Adrenal gland (tissue), 5 donors: ENCODE measurements around the gene ELOVL6.

Experiments used
- POLR2A ChIP-seq, 2 donors: fragments of 450-650 bp; IDR thresholded peaks; one replicate each; pipeline ENCODE4 v1.6.1; 2017; ENCODE audit warnings: antibody characterized with exemption in 2 of 2, mild to moderate bottlenecking in 2 of 2, moderate library complexity in 1 of 2
- TF ChIP-seq, protein P1 (sequence below), 6 experiments: fragments of 450-650 bp in 4 of 6; fragments of 200-600 bp in 2 of 6; sonication (generic) in 1 of 6; IDR thresholded peaks; 1 replicate in 5 of 6; 2 replicates in 1 of 6; pipeline versions ENCODE4 v1.5.1 to v1.8.0; 2016 to 2021; ENCODE audit warnings: antibody characterized with exemption in 6 of 6, mild to moderate bottlenecking in 2 of 6, moderate library complexity in 1 of 6
- donor health status: DM: no; HTN: no; CAD: no.

DNA sequence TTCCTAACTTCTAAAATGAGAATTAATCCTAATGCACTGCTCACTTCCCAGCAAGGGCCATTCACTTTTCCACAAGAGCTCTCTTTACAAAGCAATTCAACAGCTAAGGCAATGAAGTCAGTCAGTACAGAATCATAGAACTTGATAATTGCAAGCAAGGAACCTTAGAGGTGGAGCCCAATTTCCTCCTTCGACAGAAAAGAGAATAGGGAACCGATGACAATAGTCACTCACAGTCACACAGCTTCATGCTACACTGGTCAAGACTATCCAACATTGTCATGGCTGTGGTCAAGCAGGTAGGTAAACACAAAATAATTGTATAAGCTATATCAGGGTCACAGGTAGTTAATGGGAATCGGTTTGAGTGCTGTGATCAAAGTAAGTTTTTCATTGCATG is 90.0 kb downstream of the ELOVL6 start:
- TF ChIP-seq, protein P1, sequence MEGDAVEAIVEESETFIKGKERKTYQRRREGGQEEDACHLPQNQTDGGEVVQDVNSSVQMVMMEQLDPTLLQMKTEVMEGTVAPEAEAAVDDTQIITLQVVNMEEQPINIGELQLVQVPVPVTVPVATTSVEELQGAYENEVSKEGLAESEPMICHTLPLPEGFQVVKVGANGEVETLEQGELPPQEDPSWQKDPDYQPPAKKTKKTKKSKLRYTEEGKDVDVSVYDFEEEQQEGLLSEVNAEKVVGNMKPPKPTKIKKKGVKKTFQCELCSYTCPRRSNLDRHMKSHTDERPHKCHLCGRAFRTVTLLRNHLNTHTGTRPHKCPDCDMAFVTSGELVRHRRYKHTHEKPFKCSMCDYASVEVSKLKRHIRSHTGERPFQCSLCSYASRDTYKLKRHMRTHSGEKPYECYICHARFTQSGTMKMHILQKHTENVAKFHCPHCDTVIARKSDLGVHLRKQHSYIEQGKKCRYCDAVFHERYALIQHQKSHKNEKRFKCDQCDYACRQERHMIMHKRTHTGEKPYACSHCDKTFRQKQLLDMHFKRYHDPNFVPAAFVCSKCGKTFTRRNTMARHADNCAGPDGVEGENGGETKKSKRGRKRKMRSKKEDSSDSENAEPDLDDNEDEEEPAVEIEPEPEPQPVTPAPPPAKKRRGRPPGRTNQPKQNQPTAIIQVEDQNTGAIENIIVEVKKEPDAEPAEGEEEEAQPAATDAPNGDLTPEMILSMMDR (IDR thresholded peaks at IDR 0.05): no peak
- no peak for TF ChIP-seq POLR2A (IDR thresholded peaks at IDR 0.05)
